ENCODE measurements around the gene FAS. TPM values are rescaled to one million over a fixed set of nuclear protein-coding genes. Genes with fewer than 3 reads are reported as not detected.

FAS gene
- total RNA-seq, 1 experiment from 2014 or later = 7.6 TPM

DNA sequence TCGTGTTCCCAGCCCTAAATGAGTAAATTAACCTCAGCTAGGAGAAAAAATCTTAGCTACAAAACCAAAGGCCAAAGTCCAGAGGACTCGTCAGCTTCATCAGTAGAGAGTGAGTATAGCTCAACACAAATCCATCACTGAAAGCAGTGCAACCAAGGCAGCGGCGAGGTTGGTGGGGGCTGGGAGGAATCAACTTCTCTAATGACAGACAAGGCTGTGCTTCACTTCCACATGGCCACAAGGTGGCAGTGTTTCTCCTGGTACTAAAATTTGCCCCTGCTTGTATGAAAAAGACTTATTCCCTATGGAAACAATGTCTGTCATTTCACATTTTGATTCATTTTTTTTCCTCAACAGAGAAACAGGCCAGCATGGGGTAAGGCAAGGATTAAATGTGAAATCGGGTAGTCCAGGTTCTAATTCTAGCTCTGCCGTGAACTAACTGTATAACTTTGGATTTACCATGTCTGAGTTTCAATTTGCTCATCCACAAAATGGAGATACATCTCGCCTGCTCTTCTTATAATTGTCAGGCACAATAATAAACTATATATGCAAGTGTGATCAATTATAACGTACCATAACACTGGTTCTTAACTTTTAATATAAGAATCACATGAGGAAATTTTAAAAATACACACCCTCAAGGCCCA lies 39.3 kb downstream of the FAS start:
- 0 out of 2 replicates have a peak overlapping the region, but pooled peaks have one; percentile 36 for H3K4me2 ChIP-seq
- H3K4me3 ChIP-seq = no peak overlapping the region
- no peaks in the 10 kb centered on the region for H4K20me1 ChIP-seq (ENCODE audit: insufficient read depth)
- no peak for TF ChIP-seq EZH2 (IDR thresholded peaks at IDR 0.05; ENCODE audit: low read depth)
- TF ChIP-seq, protein P1, sequence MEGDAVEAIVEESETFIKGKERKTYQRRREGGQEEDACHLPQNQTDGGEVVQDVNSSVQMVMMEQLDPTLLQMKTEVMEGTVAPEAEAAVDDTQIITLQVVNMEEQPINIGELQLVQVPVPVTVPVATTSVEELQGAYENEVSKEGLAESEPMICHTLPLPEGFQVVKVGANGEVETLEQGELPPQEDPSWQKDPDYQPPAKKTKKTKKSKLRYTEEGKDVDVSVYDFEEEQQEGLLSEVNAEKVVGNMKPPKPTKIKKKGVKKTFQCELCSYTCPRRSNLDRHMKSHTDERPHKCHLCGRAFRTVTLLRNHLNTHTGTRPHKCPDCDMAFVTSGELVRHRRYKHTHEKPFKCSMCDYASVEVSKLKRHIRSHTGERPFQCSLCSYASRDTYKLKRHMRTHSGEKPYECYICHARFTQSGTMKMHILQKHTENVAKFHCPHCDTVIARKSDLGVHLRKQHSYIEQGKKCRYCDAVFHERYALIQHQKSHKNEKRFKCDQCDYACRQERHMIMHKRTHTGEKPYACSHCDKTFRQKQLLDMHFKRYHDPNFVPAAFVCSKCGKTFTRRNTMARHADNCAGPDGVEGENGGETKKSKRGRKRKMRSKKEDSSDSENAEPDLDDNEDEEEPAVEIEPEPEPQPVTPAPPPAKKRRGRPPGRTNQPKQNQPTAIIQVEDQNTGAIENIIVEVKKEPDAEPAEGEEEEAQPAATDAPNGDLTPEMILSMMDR (conservative IDR thresholded peaks at IDR 0.05) = peak; percentile 79
- H3F3A ChIP-seq (ENCODE audit: insufficient read depth, low read depth) = peaks cover 21% of the 10 kb centered on the region; the same call in 1 of the 2 replicates
- H3K36me3 ChIP-seq (ENCODE audit: low read depth) = no peaks in the 10 kb centered on the region
- intact Hi-C loops (cut with micrococcal nuclease; ENCODE audit: unreplicated experiment) = loop anchor here (1.0 to 10.0 kb wide), 4 partner anchors 38 to 385 kb away; partner anchors contain the start of genes FAS and IFIT5
- POLR2A ChIA-PET (ENCODE audit: unreplicated experiment) = interaction anchor here (0.5 kb wide), 1 partner anchor 1621 kb away, joined by 3 read pairs; no protein-coding TSS in a partner anchor
- no peaks in the 10 kb centered on the region for H3K9me2 ChIP-seq (ENCODE audit: insufficient read depth)
- no TSS peak for BruUV-seq (replicated peaks)
- no peaks in the 10 kb centered on the region for H3K79me2 ChIP-seq (ENCODE audit: low read depth)
- H3K27me3 ChIP-seq (ENCODE audit: insufficient read depth, low read depth) = no peaks in the 10 kb centered on the region
- H2AFZ ChIP-seq = no peak overlapping the region
- H3K9me3 ChIP-seq (ENCODE audit: insufficient read depth, low read depth) = no peaks in the 10 kb centered on the region
- peak in 1 of 2 experiments; percentile 42 for DNase-seq
- peaks cover 40% of the 10 kb centered on the region for H3K4me1 ChIP-seq (replicated peaks; ENCODE audit: insufficient read depth)
- CTCF ChIA-PET = interaction anchor here (0.6 to 1.1 kb wide), 3 partner anchors 35 to 195 kb away, joined by 3 read pairs; no protein-coding TSS in a partner anchor
- no peak overlapping the region for H3K27ac ChIP-seq

DNA sequence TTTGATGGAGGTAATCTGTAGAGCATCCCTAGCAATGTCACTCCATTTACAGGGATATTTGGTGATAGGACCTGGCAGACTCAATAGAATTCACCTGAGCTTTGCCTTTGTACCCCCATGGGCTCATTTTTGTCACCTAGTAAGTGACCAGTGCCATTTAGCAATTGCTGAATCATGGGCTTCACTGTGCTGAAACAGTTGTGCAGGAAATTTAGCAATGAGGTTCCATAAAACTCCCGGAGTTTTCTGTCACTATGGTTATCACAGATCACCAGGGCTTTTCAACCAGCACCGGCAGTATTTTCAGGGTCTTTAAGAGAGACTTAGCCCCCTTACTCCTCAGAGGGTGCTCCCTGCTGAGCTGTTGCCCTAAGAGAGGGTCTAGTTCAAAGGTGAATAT lies 40.2 kb downstream of the FAS start:
- intact Hi-C loops (cut with micrococcal nuclease; ENCODE audit: unreplicated experiment) = loop anchor here (1.0 to 10.0 kb wide), 4 partner anchors 38 to 384 kb away; partner anchors contain the start of genes FAS and IFIT5
- no peak for TF ChIP-seq EZH2 (IDR thresholded peaks at IDR 0.05; ENCODE audit: low read depth)
- TF ChIP-seq, protein P1 (conservative IDR thresholded peaks at IDR 0.05) = no peak
- Histone ChIP-seq H3K27ac (peak overlapping the region; percentile 86; the same call in 1 of the 2 replicates), H3F3A (ENCODE audit: insufficient read depth, low read depth) (peaks cover 21% of the 10 kb centered on the region; the same call in 1 of the 2 replicates), H3K4me1 (replicated peaks; ENCODE audit: insufficient read depth) (peaks cover 40% of the 10 kb centered on the region), H3K4me2 (peak overlapping the region; percentile 72; the same call in 1 of the 2 replicates), H3K9me2 (ENCODE audit: insufficient read depth) (no peaks in the 10 kb centered on the region), H3K9me3 (ENCODE audit: insufficient read depth, low read depth) (no peaks in the 10 kb centered on the region), H2AFZ (no peak overlapping the region), H4K20me1 (ENCODE audit: insufficient read depth) (no peaks in the 10 kb centered on the region), H3K27me3 (ENCODE audit: insufficient read depth, low read depth) (no peaks in the 10 kb centered on the region), H3K36me3 (ENCODE audit: low read depth) (no peaks in the 10 kb centered on the region), H3K4me3 (no peak overlapping the region), H3K79me2 (ENCODE audit: low read depth) (no peaks in the 10 kb centered on the region)
- POLR2A ChIA-PET (ENCODE audit: unreplicated experiment) = interaction anchor here (0.6 kb wide), 1 partner anchor 41 kb away, joined by 5 read pairs; no protein-coding TSS in a partner anchor
- no peak for DNase-seq
- BruUV-seq (replicated peaks) = no TSS peak
- CTCF ChIA-PET = interaction anchor here (1.8 kb wide), 1 partner anchor 183 kb away, joined by 5 read pairs; no protein-coding TSS in a partner anchor

DNA sequence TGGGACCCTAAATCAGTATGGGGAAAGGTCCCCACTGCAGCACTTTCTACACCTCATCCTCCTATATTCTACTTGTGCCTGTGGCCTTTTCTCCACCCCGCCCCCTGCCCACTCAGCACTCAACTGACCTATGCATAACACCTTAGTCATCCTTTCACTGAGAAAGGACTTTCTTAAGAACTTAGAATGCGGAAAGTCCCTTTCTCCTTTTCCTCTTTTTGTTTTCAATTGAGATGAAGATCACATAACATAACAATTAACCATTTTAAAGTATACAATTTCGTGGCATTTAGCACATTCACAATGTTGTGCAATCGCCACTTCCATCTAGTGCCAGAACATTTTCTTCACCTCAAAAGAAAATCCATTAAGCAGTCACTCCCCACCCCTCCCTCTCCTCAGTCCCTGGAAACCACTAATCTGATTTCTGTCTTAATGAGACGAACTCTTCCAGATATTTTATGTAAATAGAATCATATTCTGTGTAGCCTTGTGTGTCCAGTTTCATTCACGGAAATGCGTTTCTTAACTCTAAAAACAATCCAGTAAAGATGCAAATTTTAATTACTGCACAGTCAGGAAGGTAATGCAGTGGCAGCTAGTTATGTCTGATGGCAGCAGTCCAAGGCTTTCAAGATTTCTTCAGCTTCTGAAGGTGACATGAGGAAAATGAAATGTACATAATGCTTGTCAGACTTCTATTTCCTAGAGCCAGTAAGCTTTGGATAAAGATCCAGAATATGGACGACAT lies 41.7 kb downstream of the FAS start:
- Histone ChIP-seq H3F3A (ENCODE audit: insufficient read depth, low read depth) (peaks cover 21% of the 10 kb centered on the region; the same call in 1 of the 2 replicates), H3K27ac (peak overlapping the region; percentile 86), H3K4me1 (replicated peaks; ENCODE audit: insufficient read depth) (peaks cover 40% of the 10 kb centered on the region), H3K4me3 (peak overlapping the region; percentile 39; the same call in 1 of the 2 replicates), H3K36me3 (ENCODE audit: low read depth) (no peaks in the 10 kb centered on the region), H3K4me2 (peak overlapping the region; percentile 72), H2AFZ (peak overlapping the region; percentile 61; the same call in 1 of the 2 replicates), H3K9me3 (ENCODE audit: insufficient read depth, low read depth) (no peaks in the 10 kb centered on the region), H4K20me1 (ENCODE audit: insufficient read depth) (no peaks in the 10 kb centered on the region), H3K9me2 (ENCODE audit: insufficient read depth) (no peaks in the 10 kb centered on the region), H3K79me2 (ENCODE audit: low read depth) (no peaks in the 10 kb centered on the region), H3K27me3 (ENCODE audit: insufficient read depth, low read depth) (no peaks in the 10 kb centered on the region)
- BruUV-seq (replicated peaks) = no TSS peak
- ChIA-PET CTCF (interaction anchor here (0.9 to 1.8 kb wide), 2 partner anchors 99 to 182 kb away, joined by 3 to 5 read pairs; no protein-coding TSS in a partner anchor), POLR2A (ENCODE audit: unreplicated experiment) (interaction anchor here (0.7 kb wide), 2 partner anchors 39 to 356 kb away, joined by 3 to 4 read pairs; no protein-coding TSS in a partner anchor)
- TF ChIP-seq, protein P1 (conservative IDR thresholded peaks at IDR 0.05) = no peak
- no peak for TF ChIP-seq EZH2 (IDR thresholded peaks at IDR 0.05; ENCODE audit: low read depth)
- peak; percentile 46 to 90 for DNase-seq
- intact Hi-C loops (cut with micrococcal nuclease; ENCODE audit: unreplicated experiment) = loop anchor here (5.0 to 10.0 kb wide), 2 partner anchors 40 to 382 kb away; partner anchors contain the start of genes FAS and IFIT5
